ENCODE data around the gene ARHGAP20.

The ARHGAP20 gene, protein sequence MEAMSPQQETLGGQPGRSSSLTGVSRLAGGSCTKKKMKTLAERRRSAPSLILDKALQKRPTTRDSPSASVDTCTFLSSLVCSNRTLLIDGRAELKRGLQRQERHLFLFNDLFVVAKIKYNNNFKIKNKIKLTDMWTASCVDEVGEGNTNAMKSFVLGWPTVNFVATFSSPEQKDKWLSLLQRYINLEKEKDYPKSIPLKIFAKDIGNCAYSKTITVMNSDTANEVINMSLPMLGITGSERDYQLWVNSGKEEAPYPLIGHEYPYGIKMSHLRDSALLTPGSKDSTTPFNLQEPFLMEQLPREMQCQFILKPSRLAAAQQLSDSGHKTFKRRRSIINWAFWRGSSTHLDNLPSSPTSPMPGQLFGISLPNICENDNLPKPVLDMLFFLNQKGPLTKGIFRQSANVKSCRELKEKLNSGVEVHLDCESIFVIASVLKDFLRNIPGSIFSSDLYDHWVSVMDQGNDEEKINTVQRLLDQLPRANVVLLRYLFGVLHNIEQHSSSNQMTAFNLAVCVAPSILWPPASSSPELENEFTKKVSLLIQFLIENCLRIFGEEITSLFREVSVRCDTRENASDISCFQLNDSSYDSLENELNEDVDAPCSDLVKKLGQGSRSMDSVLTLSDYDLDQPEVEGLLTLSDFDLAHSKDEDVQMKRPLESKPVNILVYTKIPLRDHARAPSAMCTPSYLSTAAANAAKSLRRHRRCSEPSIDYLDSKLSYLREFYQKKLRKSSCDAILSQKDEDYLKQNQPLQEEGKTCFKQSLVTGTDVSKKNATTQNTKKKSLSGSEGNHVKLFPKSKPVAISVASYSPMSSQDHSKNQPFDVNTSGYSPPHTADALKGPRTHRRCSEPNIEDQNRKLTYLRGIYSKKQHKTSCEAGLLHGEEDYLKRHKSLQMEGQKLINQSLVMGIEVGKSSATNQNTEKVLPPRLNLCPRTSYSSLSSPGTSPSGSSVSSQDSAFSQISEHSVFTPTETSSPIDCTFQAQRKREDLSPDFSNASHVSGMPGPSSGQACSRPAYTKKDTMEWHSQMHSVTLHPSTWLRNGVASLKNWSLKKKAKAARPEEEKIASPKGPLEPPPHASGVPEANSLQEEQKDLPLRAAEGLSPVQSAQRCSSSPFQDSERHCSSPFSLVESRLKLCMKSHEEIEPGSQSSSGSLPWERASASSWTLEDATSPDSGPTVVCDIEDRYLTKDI

GRCh38 chr11:110711776-110712658 lies at the start of gene ARHGAP20:
TSS of gene ARHGAP20 (minus strand) at chr11:110712437. CDS start at chr11:110712231, 206 bp downstream.
- no peak within 1 kb of the TSS for H3K27ac ChIP-seq (ENCODE audit: low read length)

GRCh38 chr11:110761991-110762390 lies 49.8 kb upstream of the ARHGAP20 start:
- no peaks in the 10 kb centered on the region for H4K20me1 ChIP-seq (ENCODE audit: insufficient read depth, low read length)
- no peaks in the 10 kb centered on the region for H3K36me3 ChIP-seq (replicated peaks; ENCODE audit: low read depth, low read length)
- no peaks in the 10 kb centered on the region for H3K79me2 ChIP-seq (ENCODE audit: low read length)
- H3K9ac ChIP-seq (ENCODE audit: low read length): no peak overlapping the region
- H3K4me1 ChIP-seq (ENCODE audit: low read length): no peaks in the 10 kb centered on the region
- no peaks in the 10 kb centered on the region for H3K9me3 ChIP-seq (ENCODE audit: insufficient read depth, low read length)
- no peak overlapping the region for H2AFZ ChIP-seq (ENCODE audit: low read depth, low read length)
- no peak overlapping the region for H3K4me3 ChIP-seq (ENCODE audit: low read length)
- H3K4me2 ChIP-seq (ENCODE audit: low read length): no peak overlapping the region
- no peaks in the 10 kb centered on the region; the same call in 1 of the 2 replicates for H3K27me3 ChIP-seq (ENCODE audit: low read depth, low read length)
- TF ChIP-seq EZH2phosphoT487 (IDR thresholded peaks at IDR 0.05; ENCODE audit: low read depth): no peak
- TF ChIP-seq, protein P1, sequence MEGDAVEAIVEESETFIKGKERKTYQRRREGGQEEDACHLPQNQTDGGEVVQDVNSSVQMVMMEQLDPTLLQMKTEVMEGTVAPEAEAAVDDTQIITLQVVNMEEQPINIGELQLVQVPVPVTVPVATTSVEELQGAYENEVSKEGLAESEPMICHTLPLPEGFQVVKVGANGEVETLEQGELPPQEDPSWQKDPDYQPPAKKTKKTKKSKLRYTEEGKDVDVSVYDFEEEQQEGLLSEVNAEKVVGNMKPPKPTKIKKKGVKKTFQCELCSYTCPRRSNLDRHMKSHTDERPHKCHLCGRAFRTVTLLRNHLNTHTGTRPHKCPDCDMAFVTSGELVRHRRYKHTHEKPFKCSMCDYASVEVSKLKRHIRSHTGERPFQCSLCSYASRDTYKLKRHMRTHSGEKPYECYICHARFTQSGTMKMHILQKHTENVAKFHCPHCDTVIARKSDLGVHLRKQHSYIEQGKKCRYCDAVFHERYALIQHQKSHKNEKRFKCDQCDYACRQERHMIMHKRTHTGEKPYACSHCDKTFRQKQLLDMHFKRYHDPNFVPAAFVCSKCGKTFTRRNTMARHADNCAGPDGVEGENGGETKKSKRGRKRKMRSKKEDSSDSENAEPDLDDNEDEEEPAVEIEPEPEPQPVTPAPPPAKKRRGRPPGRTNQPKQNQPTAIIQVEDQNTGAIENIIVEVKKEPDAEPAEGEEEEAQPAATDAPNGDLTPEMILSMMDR (IDR thresholded peaks at IDR 0.05; ENCODE audit: low read depth, low read length): no peak
- H3K27ac ChIP-seq (ENCODE audit: low read length): no peak overlapping the region

More at GRCh38 chr11:110711776-110712658, at the start of gene ARHGAP20:
- Histone ChIP-seq H3K36me3 (replicated peaks; ENCODE audit: low read depth, low read length) (no peaks in the 10 kb centered on the region), H3K27me3 (ENCODE audit: low read depth, low read length) (peaks cover 7% of the 10 kb centered on the region; the same call in 1 of the 2 replicates), H3K9me3 (ENCODE audit: insufficient read depth, low read length) (no peaks in the 10 kb centered on the region), H3K9ac (ENCODE audit: low read length) (no peak within 1 kb of the TSS), H4K20me1 (ENCODE audit: insufficient read depth, low read length) (no peaks in the 10 kb centered on the region), H3K4me1 (ENCODE audit: low read length) (no peaks in the 10 kb centered on the region), H2AFZ (ENCODE audit: low read depth, low read length) (no peak within 1 kb of the TSS), H3K79me2 (ENCODE audit: low read length) (no peaks in the 10 kb centered on the region), H3K4me3 (ENCODE audit: low read length) (no peak within 1 kb of the TSS), H3K4me2 (ENCODE audit: low read length) (no peak within 1 kb of the TSS)
- TF ChIP-seq EZH2phosphoT487 (IDR thresholded peaks at IDR 0.05; ENCODE audit: low read depth): no peak
- TF ChIP-seq, protein P1 (IDR thresholded peaks at IDR 0.05; ENCODE audit: low read depth, low read length): no peak

DNA sequence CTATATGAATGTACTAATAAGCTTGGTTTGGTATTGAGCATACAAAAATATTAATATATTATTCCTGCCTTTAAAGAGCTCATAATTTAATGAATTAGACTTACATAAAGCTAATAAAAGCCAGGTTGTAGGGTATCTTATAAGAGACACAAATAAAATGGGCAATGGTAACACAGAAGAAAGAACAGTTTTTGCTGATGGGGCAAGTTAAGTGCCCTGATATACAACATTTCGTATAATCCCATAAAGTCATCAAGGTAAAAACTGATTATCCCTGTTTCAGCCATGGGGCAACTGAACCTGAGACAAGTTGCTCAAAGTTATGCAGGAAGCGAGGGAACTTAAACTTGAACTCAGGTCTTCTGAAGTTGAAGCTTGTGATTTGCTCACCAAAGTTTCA lies 48.9 kb upstream of the ARHGAP20 start:
- Histone ChIP-seq H2AFZ (ENCODE audit: low read depth, low read length) (no peak overlapping the region), H4K20me1 (ENCODE audit: insufficient read depth, low read length) (no peaks in the 10 kb centered on the region)
- TF ChIP-seq EZH2phosphoT487 (IDR thresholded peaks at IDR 0.05; ENCODE audit: low read depth): no peak
- TF ChIP-seq, protein P1 (IDR thresholded peaks at IDR 0.05; ENCODE audit: low read depth, low read length): no peak

More for the DNA sequence above, 48.9 kb upstream of the ARHGAP20 start:
- H3K27me3 ChIP-seq (ENCODE audit: low read depth, low read length): no peaks in the 10 kb centered on the region; the same call in 1 of the 2 replicates
- H3K27ac ChIP-seq (ENCODE audit: low read length): no peak overlapping the region
- H3K4me1 ChIP-seq (ENCODE audit: low read length): no peaks in the 10 kb centered on the region
- H3K9ac ChIP-seq (ENCODE audit: low read length): no peak overlapping the region
- H3K36me3 ChIP-seq (replicated peaks; ENCODE audit: low read depth, low read length): no peaks in the 10 kb centered on the region
- H3K4me2 ChIP-seq (ENCODE audit: low read length): no peak overlapping the region
- H3K9me3 ChIP-seq (ENCODE audit: insufficient read depth, low read length): no peaks in the 10 kb centered on the region
- H3K79me2 ChIP-seq (ENCODE audit: low read length): no peaks in the 10 kb centered on the region
- no peak overlapping the region for H3K4me3 ChIP-seq (ENCODE audit: low read length)
